Measurements from ENCODE around the gene MYO1E. TPM values are rescaled to one million over a fixed set of nuclear protein-coding genes. Genes with fewer than 3 reads are reported as not detected.

Gene MYO1E
- total RNA-seq, 2 donors from 2014 or later = 47.8 to 65.6 TPM

DNA sequence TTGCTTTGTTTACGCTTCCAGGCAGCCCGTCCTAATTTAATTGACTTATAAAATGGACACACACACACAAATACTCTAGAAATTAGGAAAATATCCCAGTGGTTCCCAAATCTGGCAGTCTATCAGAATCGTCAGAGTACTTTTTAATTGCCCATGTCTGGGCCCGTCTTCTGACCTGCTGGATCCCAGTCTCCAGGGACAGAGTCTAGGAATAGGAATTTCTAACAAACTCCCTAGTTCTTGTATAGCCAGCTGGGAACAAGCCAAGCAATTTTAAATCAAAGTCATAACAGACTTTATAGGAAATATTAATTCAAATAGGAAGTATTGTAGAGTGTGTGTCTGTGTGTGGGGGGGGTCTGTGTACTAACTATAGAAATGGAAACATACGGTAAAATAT, 132.6 kb downstream of the MYO1E start:
- no peak overlapping the region for H3K27ac Mint-ChIP-seq
- WGBS, 2 experiments (ENCODE audit: insufficient coverage in 1 of 2, insufficient read length in 1 of 2) = 94 to 96% methylated on average over 5 of the region's 5 CpGs
- H3K4me1 Mint-ChIP-seq = peaks cover 7% of the 10 kb centered on the region
- H3K36me3 Mint-ChIP-seq (ENCODE audit: low read depth) = peaks cover 7% of the 10 kb centered on the region
- no peaks in the 10 kb centered on the region for H3K27me3 ChIP-seq (ENCODE audit: control insufficient read depth, insufficient read depth, low read length, poor library complexity, severe bottlenecking)
- no peak overlapping the region for H3K9ac ChIP-seq (ENCODE audit: extremely low read depth, low read length, poor library complexity, severe bottlenecking)
- H3K9me3 ChIP-seq (ENCODE audit: control insufficient read depth, low read length) = no peaks in the 10 kb centered on the region
- no peak overlapping the region for H3K4me3 ChIP-seq (ENCODE audit: low read length)
- TF ChIP-seq, protein P1, sequence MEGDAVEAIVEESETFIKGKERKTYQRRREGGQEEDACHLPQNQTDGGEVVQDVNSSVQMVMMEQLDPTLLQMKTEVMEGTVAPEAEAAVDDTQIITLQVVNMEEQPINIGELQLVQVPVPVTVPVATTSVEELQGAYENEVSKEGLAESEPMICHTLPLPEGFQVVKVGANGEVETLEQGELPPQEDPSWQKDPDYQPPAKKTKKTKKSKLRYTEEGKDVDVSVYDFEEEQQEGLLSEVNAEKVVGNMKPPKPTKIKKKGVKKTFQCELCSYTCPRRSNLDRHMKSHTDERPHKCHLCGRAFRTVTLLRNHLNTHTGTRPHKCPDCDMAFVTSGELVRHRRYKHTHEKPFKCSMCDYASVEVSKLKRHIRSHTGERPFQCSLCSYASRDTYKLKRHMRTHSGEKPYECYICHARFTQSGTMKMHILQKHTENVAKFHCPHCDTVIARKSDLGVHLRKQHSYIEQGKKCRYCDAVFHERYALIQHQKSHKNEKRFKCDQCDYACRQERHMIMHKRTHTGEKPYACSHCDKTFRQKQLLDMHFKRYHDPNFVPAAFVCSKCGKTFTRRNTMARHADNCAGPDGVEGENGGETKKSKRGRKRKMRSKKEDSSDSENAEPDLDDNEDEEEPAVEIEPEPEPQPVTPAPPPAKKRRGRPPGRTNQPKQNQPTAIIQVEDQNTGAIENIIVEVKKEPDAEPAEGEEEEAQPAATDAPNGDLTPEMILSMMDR (conservative IDR thresholded peaks at IDR 0.05) = no peak
- DNase-seq = no peak
- no peaks in the 10 kb centered on the region for H3K27me3 Mint-ChIP-seq (ENCODE audit: insufficient read depth)
- no peak overlapping the region for H3K4me3 Mint-ChIP-seq
- H3K36me3 ChIP-seq (ENCODE audit: control insufficient read depth, insufficient read depth, low read length) = no peaks in the 10 kb centered on the region
- peaks cover 3% of the 10 kb centered on the region for H3K9me3 Mint-ChIP-seq
- H3K4me1 ChIP-seq (ENCODE audit: control insufficient read depth, insufficient read depth, low read length) = no peaks in the 10 kb centered on the region
- no peak overlapping the region for H3K27ac ChIP-seq (ENCODE audit: low read depth, low read length)

DNA sequence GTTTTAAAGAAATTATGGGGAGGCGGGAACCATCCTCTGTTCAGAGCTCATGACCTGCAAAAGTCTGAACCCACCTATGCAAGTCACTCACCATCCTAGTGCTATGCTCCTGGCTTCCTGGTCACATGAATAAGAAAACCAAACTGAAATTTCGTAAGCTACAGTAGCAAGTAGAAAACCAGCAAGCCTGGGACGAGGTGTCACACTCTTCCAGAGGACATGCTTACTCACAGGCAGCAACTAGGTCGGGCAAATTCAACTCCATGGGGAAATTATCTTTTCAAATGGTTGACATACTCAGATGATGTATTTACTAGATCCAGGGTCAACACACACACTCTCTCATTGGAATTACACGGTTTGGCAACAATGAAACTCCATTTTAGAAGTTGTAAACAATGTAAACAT, 134.7 kb downstream of the MYO1E start:
- TF ChIP-seq, protein P1 (conservative IDR thresholded peaks at IDR 0.05) = no peak
- peaks cover 7% of the 10 kb centered on the region for H3K4me1 Mint-ChIP-seq
- H3K36me3 Mint-ChIP-seq (ENCODE audit: low read depth) = peaks cover 9% of the 10 kb centered on the region
- H3K4me1 ChIP-seq (ENCODE audit: control insufficient read depth, insufficient read depth, low read length) = no peaks in the 10 kb centered on the region
- H3K4me3 Mint-ChIP-seq = no peak overlapping the region
- peaks cover 3% of the 10 kb centered on the region for H3K9me3 Mint-ChIP-seq
- H3K4me3 ChIP-seq (ENCODE audit: low read length) = no peak overlapping the region
- no peaks in the 10 kb centered on the region for H3K27me3 ChIP-seq (ENCODE audit: control insufficient read depth, insufficient read depth, low read length, poor library complexity, severe bottlenecking)
- WGBS, 2 experiments (ENCODE audit: insufficient coverage in 1 of 2, insufficient read length in 1 of 2) = 83 to 91% methylated on average over 5 of the region's 5 CpGs
- H3K9me3 ChIP-seq (ENCODE audit: control insufficient read depth, low read length) = no peaks in the 10 kb centered on the region
- no peak overlapping the region for H3K9ac ChIP-seq (ENCODE audit: extremely low read depth, low read length, poor library complexity, severe bottlenecking)
- DNase-seq = no peak
- no peaks in the 10 kb centered on the region for H3K27me3 Mint-ChIP-seq (ENCODE audit: insufficient read depth)
- no peak overlapping the region for H3K27ac Mint-ChIP-seq
- H3K27ac ChIP-seq (ENCODE audit: low read depth, low read length) = no peak overlapping the region
- no peaks in the 10 kb centered on the region for H3K36me3 ChIP-seq (ENCODE audit: control insufficient read depth, insufficient read depth, low read length)

DNA sequence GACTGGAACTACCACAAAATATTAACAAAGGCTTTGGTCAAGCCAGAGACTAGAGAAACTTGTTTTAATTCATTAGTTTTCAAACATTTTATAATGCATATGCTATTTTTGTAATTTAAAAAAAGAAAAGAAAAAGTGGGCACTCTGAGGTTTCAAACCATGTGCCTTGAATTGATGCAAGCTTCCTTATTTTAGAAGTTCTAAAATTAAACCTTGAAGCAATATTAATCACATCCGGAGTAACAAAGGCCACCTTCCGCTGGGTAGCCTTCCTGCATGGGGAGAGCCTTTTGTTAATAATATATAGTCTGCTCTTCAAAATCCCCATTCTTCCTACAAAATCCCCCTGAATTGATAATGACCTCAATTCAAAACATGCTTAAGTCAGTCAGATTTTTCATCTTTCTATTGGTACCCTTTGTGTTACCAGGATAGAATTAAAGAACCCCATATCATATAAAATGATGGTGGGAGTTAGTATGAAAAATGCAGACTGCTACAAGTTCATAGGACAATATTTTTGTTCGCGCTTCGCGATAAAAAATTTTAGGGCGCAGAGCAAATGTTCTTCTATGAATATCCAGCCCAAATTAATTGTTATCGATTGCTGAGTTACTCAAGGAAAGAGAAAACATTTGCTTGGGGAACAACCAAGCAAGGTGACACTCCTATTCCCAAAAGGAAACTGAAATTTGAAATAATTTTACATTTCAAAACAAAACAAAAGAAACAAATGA, 135.4 kb downstream of the MYO1E start:
- H3K4me3 Mint-ChIP-seq = no peak overlapping the region
- peaks cover 3% of the 10 kb centered on the region for H3K9me3 Mint-ChIP-seq
- no peak overlapping the region for H3K9ac ChIP-seq (ENCODE audit: extremely low read depth, low read length, poor library complexity, severe bottlenecking)
- TF ChIP-seq, protein P1 (conservative IDR thresholded peaks at IDR 0.05) = no peak
- H3K4me1 ChIP-seq (ENCODE audit: control insufficient read depth, insufficient read depth, low read length) = no peaks in the 10 kb centered on the region
- no peak overlapping the region for H3K27ac Mint-ChIP-seq
- no peaks in the 10 kb centered on the region for H3K27me3 Mint-ChIP-seq (ENCODE audit: insufficient read depth)
- H3K36me3 ChIP-seq (ENCODE audit: control insufficient read depth, insufficient read depth, low read length) = no peaks in the 10 kb centered on the region
- WGBS, 2 experiments (ENCODE audit: insufficient coverage in 1 of 2, insufficient read length in 1 of 2) = 96 to 98% methylated on average over 6 to 8 of the region's 8 CpGs
- peaks cover 7% of the 10 kb centered on the region for H3K4me1 Mint-ChIP-seq
- no peaks in the 10 kb centered on the region for H3K27me3 ChIP-seq (ENCODE audit: control insufficient read depth, insufficient read depth, low read length, poor library complexity, severe bottlenecking)
- DNase-seq = no peak
- peaks cover 9% of the 10 kb centered on the region for H3K36me3 Mint-ChIP-seq (ENCODE audit: low read depth)
- no peaks in the 10 kb centered on the region for H3K9me3 ChIP-seq (ENCODE audit: control insufficient read depth, low read length)
- H3K4me3 ChIP-seq (ENCODE audit: low read length) = no peak overlapping the region
- H3K27ac ChIP-seq (ENCODE audit: low read depth, low read length) = no peak overlapping the region
